ENCODE measurements around the gene PASK. TPM values are rescaled to one million over a fixed set of nuclear protein-coding genes. Genes with fewer than 3 reads are reported as not detected.

Gene PASK
- total and polyA plus RNA-seq, 9 of the 15 experiments (the other 6 are each of a cell fraction or from before 2014, with no cell fraction given), result 1.5 to 30.3 (median 9.9) TPM

DNA sequence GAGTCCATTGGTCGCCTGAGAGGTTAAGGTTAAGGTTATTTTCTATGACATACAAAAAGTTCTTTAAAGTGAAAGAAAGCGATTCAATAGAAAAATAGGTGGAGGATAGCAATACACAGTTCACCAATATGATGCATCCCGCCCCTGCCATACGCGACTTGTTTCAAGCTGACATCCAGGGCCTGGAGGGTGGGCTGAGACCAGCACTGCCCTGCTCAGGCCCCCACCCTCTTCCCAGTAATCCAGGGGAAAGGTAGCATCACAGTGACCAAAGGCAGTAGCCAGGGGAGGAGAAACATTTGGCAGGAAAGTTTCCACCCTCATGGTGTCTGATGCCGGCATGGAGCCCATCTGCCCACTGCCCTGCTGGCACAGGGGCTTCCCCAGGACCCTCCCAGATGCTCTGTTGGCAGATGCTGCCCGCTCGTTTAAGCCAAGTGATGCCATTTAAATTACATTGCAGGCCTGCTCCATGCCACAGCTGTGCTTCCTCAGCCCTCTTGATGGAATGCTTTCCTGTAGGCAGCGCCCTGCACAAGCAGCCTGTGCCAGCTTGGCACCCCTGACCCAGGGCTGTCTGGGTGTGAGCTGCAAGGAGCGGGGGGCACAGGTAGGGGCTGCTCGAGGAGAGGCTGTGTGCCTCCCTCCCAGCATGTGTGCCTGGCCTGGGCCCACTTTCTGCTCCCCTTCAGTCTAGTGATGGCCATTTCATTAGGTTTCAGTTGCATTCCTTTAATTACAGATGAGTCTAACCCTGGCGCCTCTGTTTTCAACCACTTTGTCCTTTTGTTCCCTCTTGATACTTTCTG, 28.5 kb upstream of the PASK start:
- CTCF ChIA-PET (ENCODE audit: low intra/inter-chr PET ratio), result no interaction called here
- POLR2A ChIA-PET, result no interaction called here
- TF ChIP-seq PTRF (tag; IDR thresholded peaks at IDR 0.05) (no peak), PHF20 (IDR thresholded peaks at IDR 0.05; ENCODE audit: partially characterized antibody) (no peak), ZNF124 (CRISPR knock-in tag; IDR thresholded peaks at IDR 0.05) (no peak), MCM7 (IDR thresholded peaks at IDR 0.05) (no peak), NFXL1 (CRISPR knock-in tag; IDR thresholded peaks at IDR 0.05) (no peak), PPARD (CRISPR knock-in tag; IDR thresholded peaks at IDR 0.05) (no peak)
- DNase-seq (ENCODE audit: extremely low read depth in 1 of 4, low spot score in 3 of 4) (no peak), FAIRE-seq (no peak), ATAC-seq (no peak)
- H3K9ac ChIP-seq (ENCODE audit: insufficient read depth in 1 of 2, low read depth in 2 of 2, low read length in 2 of 2), result no peak overlapping the region
- H3K27ac ChIP-seq (ENCODE audit: extremely low read depth, low read depth, low read length), result no peak overlapping the region
- in situ Hi-C loops (cut with MboI), result no loop called here
- 93% methylated on average over 11 of the region's 12 CpGs for WGBS (ENCODE audit: insufficient coverage, low coverage, missing lambda C conversion rate)
- H3K79me2 ChIP-seq (ENCODE audit: control insufficient read depth, insufficient read depth, low read length), result no peaks in the 10 kb centered on the region
- no peaks in the 10 kb centered on the region for H4K20me1 ChIP-seq (replicated peaks; ENCODE audit: control insufficient read depth, insufficient read depth, low read length)
- no peak overlapping the region for H3K4me3 ChIP-seq
- H2AFZ ChIP-seq (ENCODE audit: low read depth, low read length), result no peak overlapping the region
- no TSS peak for BruUV-seq (replicated peaks)
- no peaks in the 10 kb centered on the region for H3K27me3 ChIP-seq (ENCODE audit: control insufficient read depth in 2 of 2, insufficient read depth in 2 of 2, low read length in 2 of 2)
- no peak overlapping the region for H3K4me2 ChIP-seq (ENCODE audit: insufficient read depth, low read length)
- no peaks in the 10 kb centered on the region; a peak in 1 of 5 replicates for H3K4me1 ChIP-seq (replicated peaks in 1 of 2; ENCODE audit: control insufficient read depth in 2 of 2, insufficient read depth in 2 of 2, low read length in 2 of 2)
- H3K9me1 ChIP-seq (ENCODE audit: control insufficient read depth, insufficient read depth, low read length), result no peaks in the 10 kb centered on the region
- peaks cover 14% of the 10 kb centered on the region; the same call in 1 of the 3 replicates for H3K36me3 ChIP-seq (ENCODE audit: control insufficient read depth, insufficient read depth, low read length)
- intact Hi-C loops (cut with micrococcal nuclease), result no loop called here
- no peaks in the 10 kb centered on the region for H3K9me3 ChIP-seq (replicated peaks; ENCODE audit: control insufficient read depth, insufficient read depth, low read depth, low read length)

DNA sequence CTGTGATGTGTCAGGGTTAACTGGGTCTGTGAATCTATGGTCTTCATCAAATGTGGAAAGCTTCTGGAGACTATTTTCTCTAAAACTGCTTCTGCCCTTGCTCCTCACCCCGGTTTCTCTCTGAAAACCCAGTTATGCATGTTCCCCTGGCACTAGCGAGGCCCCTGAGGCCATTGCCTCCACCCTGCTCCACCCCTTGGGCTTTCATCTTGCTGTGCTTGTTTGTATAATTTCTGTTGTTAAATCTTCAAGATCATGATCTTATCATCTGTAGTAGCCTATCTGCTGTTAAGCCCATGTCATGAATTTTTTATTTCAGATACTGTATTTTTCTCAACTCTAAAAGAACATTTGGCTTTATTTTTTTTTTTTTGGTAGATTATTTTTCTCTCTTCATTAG, 24.3 kb upstream of the PASK start:
- ChIA-PET CTCF (ENCODE audit: low intra/inter-chr PET ratio) (no interaction called here), POLR2A (no interaction called here)
- Histone ChIP-seq H2AFZ (ENCODE audit: low read depth, low read length) (no peak overlapping the region), H3K36me3 (ENCODE audit: control insufficient read depth, insufficient read depth, low read length) (peaks cover 25% of the 10 kb centered on the region; the same call in 2 of the 3 replicates), H3K27me3 (ENCODE audit: control insufficient read depth in 2 of 2, insufficient read depth in 2 of 2, low read length in 2 of 2) (no peaks in the 10 kb centered on the region), H3K9me1 (ENCODE audit: control insufficient read depth, insufficient read depth, low read length) (no peaks in the 10 kb centered on the region), H3K4me3 (no peak overlapping the region), H3K4me2 (ENCODE audit: insufficient read depth, low read length) (no peak overlapping the region), H3K9me3 (replicated peaks; ENCODE audit: control insufficient read depth, insufficient read depth, low read depth, low read length) (no peaks in the 10 kb centered on the region), H3K4me1 (replicated peaks in 1 of 2; ENCODE audit: control insufficient read depth in 2 of 2, insufficient read depth in 2 of 2, low read length in 2 of 2) (no peaks in the 10 kb centered on the region), H3K79me2 (ENCODE audit: control insufficient read depth, insufficient read depth, low read length) (no peaks in the 10 kb centered on the region), H3K27ac (ENCODE audit: extremely low read depth, low read depth, low read length) (no peak overlapping the region), H3K9ac (ENCODE audit: insufficient read depth in 1 of 2, low read depth in 2 of 2, low read length in 2 of 2) (no peak overlapping the region), H4K20me1 (replicated peaks; ENCODE audit: control insufficient read depth, insufficient read depth, low read length) (no peaks in the 10 kb centered on the region)
- DNase-seq (ENCODE audit: extremely low read depth in 1 of 4, low spot score in 3 of 4) (no peak), FAIRE-seq (no peak), ATAC-seq (no peak)
- 100% methylated on average over 1 of the region's 2 CpGs for WGBS (ENCODE audit: insufficient coverage, low coverage, missing lambda C conversion rate)
- BruUV-seq (replicated peaks), result no TSS peak
- in situ Hi-C loops (cut with MboI) (no loop called here), intact Hi-C loops (cut with micrococcal nuclease) (no loop called here)
- TF ChIP-seq, protein P1, sequence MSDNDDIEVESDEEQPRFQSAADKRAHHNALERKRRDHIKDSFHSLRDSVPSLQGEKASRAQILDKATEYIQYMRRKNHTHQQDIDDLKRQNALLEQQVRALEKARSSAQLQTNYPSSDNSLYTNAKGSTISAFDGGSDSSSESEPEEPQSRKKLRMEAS (CRISPR knock-in tag; IDR thresholded peaks at IDR 0.05), result no peak
- no peak for TF ChIP-seq PTRF (tag; IDR thresholded peaks at IDR 0.05)
